Uterus (tissue), 2 donors: ENCODE results near the gene CLMP.

ENCODE experiments used
- CTCF ChIP-seq, 4 experiments: fragments of 200-600 bp in 2 of 4; fragments of 450-650 bp in 2 of 4; sonication (generic) in 2 of 4; IDR thresholded peaks; one replicate each; pipeline ENCODE4 v1.5.1; 2016 to 2019; ENCODE audit warnings: antibody characterized with exemption in 4 of 4, mild to moderate bottlenecking in 2 of 4, moderate library complexity in 1 of 4
- POLR2A ChIP-seq, 2 donors: fragments of 450-650 bp; IDR thresholded peaks; one replicate each; pipeline ENCODE4 v1.6.1; 2016; ENCODE audit warnings: antibody characterized with exemption in 2 of 2, mild to moderate bottlenecking in 1 of 2, moderate library complexity in 1 of 2

- TF ChIP-seq CTCF (IDR thresholded peaks at IDR 0.05): no peak
- no peak for TF ChIP-seq POLR2A (IDR thresholded peaks at IDR 0.05)
Measured at GRCh38 chr11:123179586-123179985, 15.5 kb downstream of the CLMP start.
